Adrenal gland (tissue), 12 donors: ENCODE measurements around the gene C19orf25. TPM values are rescaled to one million over a fixed set of nuclear protein-coding genes. Genes with fewer than 3 reads are reported as not detected.
A peak's percentile ranks its signal among the peaks of the same experiment; 100 is the strongest.

Source experiments
- DNase-seq, 7 donors: peaks; one replicate each; pipeline ENCODE4 v3.0.0-alpha.2; 2019 to 2020
- H3K27ac ChIP-seq, 5 donors: fragments of 200-600 bp; sonication (generic) in 4 of 5; 1 replicate in 3 of 5; 2 replicates in 2 of 5; pipeline versions ENCODE4 v1.5.1 to v1.8.0; 2016 to 2020; ENCODE audit warnings: mild to moderate bottlenecking in 1 of 5
- H3K27me3 ChIP-seq: fragments of 200-600 bp; 2 replicates; pipeline ENCODE4 v1.8.0; 2021
- H3K36me3 ChIP-seq, 2 donors: fragments of 200-600 bp; replicated peaks in 1 of 2; 1 replicate in 1 of 2; 2 replicates in 1 of 2; pipeline versions ENCODE4 v1.5.1 to v1.8.0; 2018 to 2022
- H3K4me1 ChIP-seq, 2 donors: fragments of 200-600 bp; replicated peaks in 1 of 2; 1 replicate in 1 of 2; 2 replicates in 1 of 2; pipeline versions ENCODE4 v1.5.1 to v1.8.0; 2018 to 2021
- H3K4me3 ChIP-seq, 4 donors: fragments of 200-600 bp; sonication (generic) in 3 of 4; one replicate each; pipeline ENCODE4 v1.5.1; 2016 to 2018
- H3K9me3 ChIP-seq, 3 donors: fragments of 200-600 bp; sonication (generic) in 1 of 3; replicated peaks in 1 of 3; 1 replicate in 2 of 3; 2 replicates in 1 of 3; pipeline versions ENCODE4 v1.5.1 to v1.8.0; 2016 to 2021
- POLR2A ChIP-seq, 2 donors: fragments of 450-650 bp; IDR thresholded peaks; one replicate each; pipeline ENCODE4 v1.6.1; 2017; ENCODE audit warnings: antibody characterized with exemption in 2 of 2, mild to moderate bottlenecking in 2 of 2, moderate library complexity in 1 of 2
- WGBS, 4 donors: extraction: QIAGEN DNeasy Blood & Tissue Kit in 2 of 4; methylation state at CpG; one replicate each; pipeline versions ENCODE4 v1.1.5 to v1.1.7; 2013 to 2017; 5-methylcytosine and 5-hydroxymethylcytosine counted together
- intact Hi-C, 2 donors: fragments of 100-400 bp; cut with DNase I; formaldehyde crosslinking; loops; one replicate each; pipeline versions ENCODE4 v1.14.1 to v1.15.0; 2022 to 2023
- polyA plus RNA-seq, 3 donors: library from polyadenylated mRNA; stranded (reverse); fragments of 200-250 nt in 2 of 3; fragments of 350-450 nt in 1 of 3; fragmentation: Illumina TruSeq in 1 of 3; extraction: RNeasy Lipid Tissue Mini Kit (QIAGEN cat#74804) in 1 of 3; gene quantifications; one replicate each; pipeline ENCODE4 v1.2.3, GENCODE V29; 2013 to 2014
- total RNA-seq, 9 donors: library from RNA; depleted of rRNA in 4 of 9; stranded (reverse); fragments of >200 nt in 4 of 9; fragments of 120-200 nt in 1 of 9; fragmentation: NEBNext Ultra II Directional in 1 of 9; extraction: Animal tissue kit (Norgen Biotek cat#: 25700) in 1 of 9; gene quantifications; one replicate each; pipeline versions ENCODE4 v1.1.0 to v1.2.4, GENCODE V29; 2013 to 2023
- TF ChIP-seq, protein P1 (sequence below), 6 experiments: fragments of 450-650 bp in 4 of 6; fragments of 200-600 bp in 2 of 6; sonication (generic) in 1 of 6; IDR thresholded peaks; 1 replicate in 5 of 6; 2 replicates in 1 of 6; pipeline versions ENCODE4 v1.5.1 to v1.8.0; 2016 to 2021; ENCODE audit warnings: antibody characterized with exemption in 6 of 6, mild to moderate bottlenecking in 2 of 6, moderate library complexity in 1 of 6
- donor health status: healthy with polysubstance abuse.
- donor health status: Bipolar disorder and iron deficiency.
- donor health status: DM: yes; HTN: yes; CAD: no.
- donor health status: DM: no; HTN: no; CAD: no.
- donor health status: DM: no; HTN: no; CAD: no.
- donor health status: DM: yes; HTN: yes; CAD: no.

The C19orf25 gene
- total and polyA plus RNA-seq, 12 donors: 6.0 to 60.4 (median 34.7) TPM

DNA sequence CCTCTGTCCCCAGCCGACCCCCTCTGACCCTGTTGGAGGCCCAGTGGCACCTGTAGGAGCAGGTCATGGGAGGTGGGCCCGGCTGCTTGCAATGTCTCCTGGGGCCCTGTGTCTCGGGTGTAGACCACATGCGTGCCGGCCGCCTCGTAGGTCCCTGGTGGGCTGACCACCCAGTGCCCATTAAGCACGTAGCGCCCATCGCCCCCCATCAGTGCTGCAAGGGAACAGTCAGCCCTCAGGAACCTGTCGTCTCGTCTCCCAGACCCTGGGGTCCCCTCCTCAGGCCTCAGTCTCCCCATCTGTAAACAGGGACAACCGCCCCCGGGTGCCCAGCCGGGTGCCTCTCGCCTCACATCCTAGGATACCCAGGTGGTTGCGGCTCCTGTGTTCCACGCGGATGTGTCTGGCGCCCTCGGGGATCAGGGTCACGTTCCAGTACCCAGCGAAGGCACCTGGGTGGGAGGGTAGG, 28.2 kb upstream of the C19orf25 start:
- Histone ChIP-seq H3K9me3 (no peaks in the 10 kb centered on the region), H3K27me3 (no peaks in the 10 kb centered on the region), H3K4me1 (peaks cover 0 to 3% of the 10 kb centered on the region in 2 donors), H3K27ac (peak overlapping the region in 2 of 5 donors; percentile 92 to 95), H3K36me3 (no peaks in the 10 kb centered on the region), H3K4me3 (peak overlapping the region in 1 of 4 donors; percentile 8)
- peak in 2 of 7 donors; percentile 26 to 29 for DNase-seq
- intact Hi-C loops: no loop called here
- TF ChIP-seq POLR2A (IDR thresholded peaks at IDR 0.05): no peak
- TF ChIP-seq, protein P1, sequence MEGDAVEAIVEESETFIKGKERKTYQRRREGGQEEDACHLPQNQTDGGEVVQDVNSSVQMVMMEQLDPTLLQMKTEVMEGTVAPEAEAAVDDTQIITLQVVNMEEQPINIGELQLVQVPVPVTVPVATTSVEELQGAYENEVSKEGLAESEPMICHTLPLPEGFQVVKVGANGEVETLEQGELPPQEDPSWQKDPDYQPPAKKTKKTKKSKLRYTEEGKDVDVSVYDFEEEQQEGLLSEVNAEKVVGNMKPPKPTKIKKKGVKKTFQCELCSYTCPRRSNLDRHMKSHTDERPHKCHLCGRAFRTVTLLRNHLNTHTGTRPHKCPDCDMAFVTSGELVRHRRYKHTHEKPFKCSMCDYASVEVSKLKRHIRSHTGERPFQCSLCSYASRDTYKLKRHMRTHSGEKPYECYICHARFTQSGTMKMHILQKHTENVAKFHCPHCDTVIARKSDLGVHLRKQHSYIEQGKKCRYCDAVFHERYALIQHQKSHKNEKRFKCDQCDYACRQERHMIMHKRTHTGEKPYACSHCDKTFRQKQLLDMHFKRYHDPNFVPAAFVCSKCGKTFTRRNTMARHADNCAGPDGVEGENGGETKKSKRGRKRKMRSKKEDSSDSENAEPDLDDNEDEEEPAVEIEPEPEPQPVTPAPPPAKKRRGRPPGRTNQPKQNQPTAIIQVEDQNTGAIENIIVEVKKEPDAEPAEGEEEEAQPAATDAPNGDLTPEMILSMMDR (IDR thresholded peaks at IDR 0.05): no peak
- WGBS, 4 donors: 57 to 67% (median 58%) methylated on average over 13 to 23 of the region's 23 CpGs

DNA sequence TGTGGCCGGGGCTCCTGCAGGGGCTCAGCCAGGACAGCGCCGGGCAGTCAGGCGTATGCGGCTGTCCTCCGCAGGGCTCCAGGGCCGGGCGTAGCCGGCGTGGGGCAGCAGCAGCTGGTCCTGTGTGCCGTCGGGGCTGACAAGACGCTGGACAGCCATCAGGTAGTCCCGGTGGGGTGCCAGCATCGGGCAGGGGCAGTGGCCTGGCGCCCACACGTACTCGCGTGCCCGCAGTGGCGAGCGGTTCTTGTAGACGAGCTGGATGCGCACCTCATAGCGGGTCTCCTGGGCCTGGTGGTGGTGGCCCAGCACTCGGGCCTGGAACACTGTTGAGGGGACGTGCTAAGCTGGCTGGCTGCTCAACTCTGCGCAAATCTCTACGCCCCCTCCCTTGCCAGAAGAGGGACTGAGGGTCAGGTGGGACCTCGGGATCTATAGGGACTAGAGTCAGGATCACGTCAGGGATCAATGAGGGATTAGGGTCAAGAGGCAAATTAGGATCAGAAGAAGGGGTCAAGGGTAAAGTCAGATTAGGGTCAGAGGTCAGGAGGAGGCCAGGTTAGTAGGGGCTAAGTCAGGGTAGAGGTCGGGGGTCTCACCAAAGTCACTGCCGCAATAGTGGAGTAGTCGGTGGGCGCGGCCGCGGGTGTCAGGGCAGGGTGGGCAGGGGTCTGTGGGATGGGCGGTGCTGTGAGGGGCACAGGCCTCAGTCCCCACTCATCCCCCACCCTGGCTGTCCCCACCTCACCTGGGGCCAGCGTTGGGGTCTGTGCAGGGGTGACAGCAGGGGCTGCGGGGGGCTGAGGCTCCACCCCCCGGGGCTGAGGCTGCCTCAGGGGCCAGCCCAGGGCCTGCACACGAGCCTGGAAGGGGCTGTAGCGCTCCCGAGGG, 27.2 kb upstream of the C19orf25 start:
- 84 to 92% (median 90%) methylated on average over 25 to 45 of the region's 45 CpGs for WGBS, 4 donors
- no peak for DNase-seq
- Histone ChIP-seq H3K27ac (no peak overlapping the region), H3K36me3 (no peaks in the 10 kb centered on the region), H3K27me3 (no peaks in the 10 kb centered on the region), H3K4me3 (no peak overlapping the region), H3K9me3 (no peaks in the 10 kb centered on the region), H3K4me1 (peaks cover 0 to 3% of the 10 kb centered on the region in 2 donors)
- intact Hi-C loops: no loop called here
- TF ChIP-seq POLR2A (IDR thresholded peaks at IDR 0.05): no peak
- TF ChIP-seq, protein P1 (IDR thresholded peaks at IDR 0.05): no peak

DNA sequence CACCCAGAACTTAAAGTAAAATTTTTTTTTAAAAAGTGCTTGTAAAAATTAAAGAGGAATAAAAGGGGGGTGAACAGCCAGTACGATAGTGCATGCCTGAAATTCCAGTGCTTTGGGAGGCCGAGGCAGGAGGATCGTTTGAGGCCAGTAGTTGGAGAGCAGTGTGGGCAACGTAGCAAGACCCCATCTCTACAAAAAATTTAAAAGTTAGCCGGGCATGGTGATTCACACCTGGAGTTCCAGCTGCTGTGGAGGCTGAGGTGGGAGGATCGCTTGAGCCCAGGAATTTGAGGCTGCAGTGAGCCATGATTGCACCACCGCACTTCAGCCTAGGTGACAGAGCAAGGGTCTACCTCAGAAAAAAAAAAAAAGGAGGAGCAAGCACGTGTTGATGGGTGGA, 26.0 kb upstream of the C19orf25 start:
- Histone ChIP-seq H3K9me3 (no peaks in the 10 kb centered on the region), H3K27me3 (no peaks in the 10 kb centered on the region), H3K36me3 (no peaks in the 10 kb centered on the region), H3K27ac (no peak overlapping the region), H3K4me1 (peaks cover 0 to 3% of the 10 kb centered on the region in 2 donors), H3K4me3 (no peak overlapping the region)
- DNase-seq: no peak
- TF ChIP-seq POLR2A (IDR thresholded peaks at IDR 0.05): no peak
- TF ChIP-seq, protein P1 (IDR thresholded peaks at IDR 0.05): no peak
- intact Hi-C loops: no loop called here
- 78 to 81% (median 80%) methylated on average over 8 of the region's 8 CpGs for WGBS, 4 donors

DNA sequence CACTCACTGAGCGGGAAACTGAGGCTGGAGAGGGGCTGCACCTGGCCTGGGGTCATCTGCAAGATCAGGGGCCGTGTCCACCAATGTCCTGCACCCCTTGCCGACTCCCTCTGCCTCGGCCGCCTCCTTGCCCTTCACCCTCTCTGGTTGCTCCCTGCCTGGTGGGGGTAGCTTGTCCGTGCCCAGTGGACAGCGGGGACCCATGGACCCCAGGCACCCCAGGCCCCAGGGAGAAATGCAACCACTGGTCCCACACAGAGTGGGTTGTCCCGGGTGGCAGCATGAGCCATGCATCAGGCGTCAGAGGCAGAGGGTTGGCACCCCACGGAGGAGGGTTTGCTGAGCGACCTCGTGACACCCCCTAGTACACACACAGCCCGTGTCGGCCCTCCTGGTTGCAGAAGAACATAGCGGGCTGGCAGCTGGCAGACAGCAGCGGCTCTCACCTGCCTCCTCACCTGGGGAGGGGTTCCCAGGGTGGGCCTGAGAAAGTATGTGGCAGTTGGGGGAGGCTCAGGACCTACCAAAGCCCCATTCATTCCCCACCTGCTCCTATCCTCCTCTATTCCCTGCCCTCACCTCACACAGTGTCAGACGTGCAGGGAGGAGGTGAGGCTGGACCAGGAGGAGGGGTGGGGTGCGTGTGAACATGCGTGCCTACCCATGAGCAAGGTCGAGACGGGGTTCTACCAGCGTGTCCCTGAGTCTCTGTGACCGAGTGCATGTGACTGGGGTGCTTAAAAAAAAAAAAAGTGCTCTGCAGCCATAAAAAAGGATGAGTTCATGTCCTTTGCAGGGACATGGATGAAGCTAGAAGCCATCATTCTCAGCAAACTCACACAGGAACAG, 25.1 kb upstream of the C19orf25 start:
- no peak for DNase-seq
- no peak overlapping the region for H3K27ac ChIP-seq
- WGBS, 4 donors: 33 to 50% (median 40%) methylated on average over 16 to 23 of the region's 23 CpGs
- H3K27me3 ChIP-seq: no peaks in the 10 kb centered on the region
- H3K4me1 ChIP-seq: peaks cover 0 to 3% of the 10 kb centered on the region in 2 donors
- no peak for TF ChIP-seq POLR2A (IDR thresholded peaks at IDR 0.05)
- TF ChIP-seq, protein P1 (IDR thresholded peaks at IDR 0.05): no peak
- H3K36me3 ChIP-seq: no peaks in the 10 kb centered on the region
- no peak overlapping the region for H3K4me3 ChIP-seq
- intact Hi-C loops: no loop called here
- H3K9me3 ChIP-seq: no peaks in the 10 kb centered on the region
